ENCODE data around the gene FBXO3. TPM values are rescaled to one million over a fixed set of nuclear protein-coding genes. Genes with fewer than 3 reads are reported as not detected.
A peak's percentile ranks its signal among the peaks of the same experiment; 100 is the strongest.

Gene FBXO3
- total RNA-seq, 2 experiments from 2014 or later: 26.9 to 30.9 TPM

DNA sequence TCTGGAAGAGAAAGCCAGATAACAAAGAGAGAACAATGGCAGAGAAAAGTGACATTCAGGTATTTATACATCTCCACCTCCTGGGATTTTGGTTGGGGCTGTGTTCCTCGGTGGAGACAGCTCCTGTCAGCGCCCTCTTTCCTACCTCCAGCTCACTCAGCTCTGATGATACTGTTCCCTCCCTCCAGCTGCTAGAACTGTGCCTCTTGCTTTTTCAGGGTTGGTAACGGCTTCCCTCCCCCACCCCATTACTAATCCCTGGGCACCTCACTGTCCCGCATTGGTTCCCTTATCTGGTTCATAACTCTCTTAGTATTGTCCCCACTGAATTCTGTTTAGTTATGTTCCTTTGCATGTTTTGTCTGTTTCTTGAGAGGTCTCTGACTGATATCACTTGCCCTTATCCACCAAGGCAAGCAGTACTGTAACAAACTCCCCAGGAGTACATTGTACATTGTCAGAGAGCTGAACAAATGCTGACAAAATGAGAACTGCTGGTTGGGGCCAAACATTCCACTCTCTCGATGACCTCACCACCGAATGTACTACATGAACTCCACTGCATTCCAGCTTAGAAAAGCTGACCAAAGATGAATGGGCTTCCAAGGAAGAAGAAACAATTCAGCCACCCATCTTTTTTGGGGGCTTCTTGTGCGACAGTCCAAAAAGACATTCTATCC lies 5.7 kb upstream of the FBXO3 start:
- Mint-ChIP-seq H3K36me3 (ENCODE audit: low read depth) (no peaks in the 10 kb centered on the region), H3K4me1 (peaks cover 24% of the 10 kb centered on the region), H3K27me3 (peaks cover 37% of the 10 kb centered on the region), H3K4me3 (no peak overlapping the region), H3K9me3 (no peaks in the 10 kb centered on the region), H3K27ac (no peak overlapping the region)
- ChIA-PET POLR2A (no interaction called here), CTCF (no interaction called here)
- no peak for DNase-seq

- Mint-ChIP-seq H3K27ac (no peak overlapping the region), H3K36me3 (ENCODE audit: low read depth) (peaks cover 1% of the 10 kb centered on the region), H3K27me3 (peaks cover 36% of the 10 kb centered on the region), H3K4me1 (peaks cover 29% of the 10 kb centered on the region), H3K9me3 (no peaks in the 10 kb centered on the region), H3K4me3 (no peak overlapping the region)
- DNase-seq: no peak
- ChIA-PET POLR2A (no interaction called here), CTCF (no interaction called here)
These were observed 4.4 kb upstream of the FBXO3 start for GRCh38 chr11:33778675-33779074.

DNA sequence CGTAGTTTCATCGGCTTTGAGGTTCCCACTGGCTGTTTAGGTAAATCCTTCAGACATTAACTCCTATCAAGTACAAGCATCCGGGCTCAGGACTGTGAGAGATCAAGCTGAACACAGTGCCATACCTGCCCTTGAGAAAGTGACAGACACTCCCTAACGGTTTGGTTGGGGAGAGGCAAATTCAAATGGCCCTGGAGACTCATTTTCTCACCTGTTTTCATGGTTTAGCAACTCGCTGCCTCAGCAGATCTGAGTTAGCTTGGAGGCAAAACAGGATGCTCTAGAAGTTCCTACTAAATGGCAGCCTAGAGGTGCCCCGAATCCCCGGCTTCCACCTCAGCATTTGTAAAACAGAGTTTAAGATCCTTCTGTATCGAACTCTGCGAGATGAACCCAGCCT lies 3.6 kb upstream of the FBXO3 start:
- H3K36me3 Mint-ChIP-seq (ENCODE audit: low read depth): peaks cover 6% of the 10 kb centered on the region

GRCh38 chr11:33775832-33776470 lies 1.6 kb upstream of the FBXO3 start:
- peaks cover 51% of the 10 kb centered on the region for H3K4me1 Mint-ChIP-seq
- POLR2A ChIA-PET: interaction anchor here (1.0 kb wide), 1 partner anchor 40 kb away, joined by 3 read pairs; no protein-coding TSS in a partner anchor

More for the DNA sequence above, 3.6 kb upstream of the FBXO3 start:
- Mint-ChIP-seq H3K9me3 (no peaks in the 10 kb centered on the region), H3K4me1 (peaks cover 36% of the 10 kb centered on the region), H3K27me3 (peaks cover 34% of the 10 kb centered on the region), H3K4me3 (no peak overlapping the region), H3K27ac (peak overlapping the region; percentile 72)
- peak; percentile 53 for DNase-seq
- ChIA-PET POLR2A (no interaction called here), CTCF (no interaction called here)

GRCh38 chr11:33775467-33775807 lies 1.1 kb upstream of the FBXO3 start:
- peaks cover 17% of the 10 kb centered on the region for H3K36me3 Mint-ChIP-seq (ENCODE audit: low read depth)
- peak overlapping the region; percentile 94 for H3K4me3 Mint-ChIP-seq
- H3K27ac Mint-ChIP-seq: no peak overlapping the region
- no peak for DNase-seq
- peaks cover 52% of the 10 kb centered on the region for H3K4me1 Mint-ChIP-seq
- POLR2A ChIA-PET: interaction anchor here (1.1 to 2.0 kb wide), 2 partner anchors 40 to 615 kb away, joined by 3 to 8 read pairs; partner anchors contain the start of genes CD59 and CSTF3
- H3K27me3 Mint-ChIP-seq: peaks cover 23% of the 10 kb centered on the region
- CTCF ChIA-PET: interaction anchor here (1.4 kb wide), 1 partner anchor 33 kb away, joined by 6 read pairs; no protein-coding TSS in a partner anchor
- H3K9me3 Mint-ChIP-seq: no peaks in the 10 kb centered on the region

More at GRCh38 chr11:33775832-33776470, 1.6 kb upstream of the FBXO3 start:
- no peak for DNase-seq
- H3K27me3 Mint-ChIP-seq: peaks cover 24% of the 10 kb centered on the region
- H3K9me3 Mint-ChIP-seq: no peaks in the 10 kb centered on the region
- CTCF ChIA-PET: no interaction called here
- no peak overlapping the region for H3K4me3 Mint-ChIP-seq
- H3K27ac Mint-ChIP-seq: no peak overlapping the region
- H3K36me3 Mint-ChIP-seq (ENCODE audit: low read depth): peaks cover 16% of the 10 kb centered on the region

DNA sequence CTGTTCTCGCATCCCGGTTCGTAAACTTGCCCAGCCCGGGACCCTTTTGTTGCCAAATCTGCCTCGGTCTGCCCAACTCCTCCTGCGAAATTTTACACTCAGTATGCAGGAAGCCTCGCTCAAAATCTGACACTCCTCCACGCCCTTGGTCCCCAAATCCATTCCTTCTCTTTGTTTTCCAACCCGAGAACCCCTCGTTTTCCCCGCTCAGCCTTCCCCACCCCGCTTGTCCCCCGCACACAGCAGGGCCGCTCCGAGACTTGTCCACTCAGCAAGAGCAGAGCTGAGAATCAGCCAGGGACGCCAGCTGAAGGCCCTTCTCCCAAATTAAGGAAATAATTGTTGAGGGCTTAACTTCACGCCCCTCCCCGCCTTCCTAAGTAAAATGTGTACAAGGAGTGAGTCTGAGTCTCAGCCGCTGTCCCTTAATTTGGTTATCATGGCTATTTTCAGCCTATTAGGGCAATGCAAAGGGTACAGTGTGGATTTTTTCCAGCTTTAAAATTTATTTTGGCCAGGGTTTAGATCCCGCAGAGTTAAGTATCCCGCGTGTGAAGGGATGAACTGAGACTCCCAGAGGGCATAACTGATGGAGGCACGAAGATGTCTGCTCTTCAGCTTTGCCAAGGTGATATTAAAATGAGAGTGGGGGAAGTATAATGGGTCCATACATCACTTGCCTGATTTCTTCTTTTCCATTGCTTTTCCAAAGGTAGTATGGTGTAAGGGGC lies 581 bp upstream of the FBXO3 start:
- H3K27me3 Mint-ChIP-seq: peaks cover 19% of the 10 kb centered on the region
- DNase-seq: no peak
- peaks cover 22% of the 10 kb centered on the region for H3K36me3 Mint-ChIP-seq (ENCODE audit: low read depth)
- H3K9me3 Mint-ChIP-seq: no peaks in the 10 kb centered on the region
- ChIA-PET CTCF (interaction anchor here (0.8 to 1.4 kb wide), 3 partner anchors 33 to 60 kb away, joined by 3 to 6 read pairs (median 3); no protein-coding TSS in a partner anchor), POLR2A (interaction anchor here (0.6 to 2.0 kb wide), 9 partner anchors 14 to 1192 kb away, joined by 3 to 8 read pairs (median 4); partner anchors contain the start of genes C11orf91, CAPRIN1, CD59 and CSTF3)
- H3K27ac Mint-ChIP-seq: peak overlapping the region; percentile 64
- peak overlapping the region; percentile 94 for H3K4me3 Mint-ChIP-seq
- peaks cover 56% of the 10 kb centered on the region for H3K4me1 Mint-ChIP-seq

DNA sequence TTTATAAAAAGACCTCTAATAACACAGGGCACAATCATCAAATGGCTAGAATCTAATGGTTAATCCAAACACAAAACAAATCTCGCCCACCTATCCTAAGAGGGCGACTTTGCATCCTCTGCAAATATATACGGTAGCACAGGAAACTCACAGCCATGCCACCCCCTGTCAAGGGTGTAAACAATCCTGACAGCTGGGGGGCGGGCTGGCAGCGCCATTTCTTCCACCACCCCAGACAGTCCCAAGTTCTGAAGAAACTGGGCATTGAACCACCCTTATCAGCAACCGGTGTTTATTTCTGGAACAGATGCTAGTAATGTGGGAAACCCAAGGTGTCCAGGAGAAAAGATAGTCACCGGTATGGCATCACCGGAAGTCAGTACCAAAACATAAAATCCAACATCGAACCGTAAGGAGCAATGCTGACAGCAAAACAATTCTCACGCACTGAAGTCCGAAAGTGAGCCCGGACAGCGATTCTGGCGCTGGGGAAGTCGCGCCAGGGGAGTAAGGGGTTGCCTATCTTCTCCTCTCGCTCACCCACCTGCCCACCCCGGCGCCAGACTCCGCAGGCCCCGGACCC lies 825 bp downstream of the FBXO3 start:
- peak overlapping the region; percentile 83 for H3K27ac Mint-ChIP-seq
- peaks cover 30% of the 10 kb centered on the region for H3K36me3 Mint-ChIP-seq (ENCODE audit: low read depth)
- H3K27me3 Mint-ChIP-seq: peaks cover 15% of the 10 kb centered on the region
- DNase-seq: peak; percentile 47
- ChIA-PET CTCF (interaction anchor here (1.2 to 1.6 kb wide), 2 partner anchors 35 to 58 kb away, joined by 3 to 4 read pairs; no protein-coding TSS in a partner anchor), POLR2A (interaction anchor here (1.0 to 2.3 kb wide), 7 partner anchors 12 to 1190 kb away, joined by 3 to 14 read pairs (median 4); partner anchors contain the start of genes CAPRIN1 and CD59)
- no peaks in the 10 kb centered on the region for H3K9me3 Mint-ChIP-seq
- peaks cover 53% of the 10 kb centered on the region for H3K4me1 Mint-ChIP-seq
- peak overlapping the region; percentile 94 for H3K4me3 Mint-ChIP-seq

DNA sequence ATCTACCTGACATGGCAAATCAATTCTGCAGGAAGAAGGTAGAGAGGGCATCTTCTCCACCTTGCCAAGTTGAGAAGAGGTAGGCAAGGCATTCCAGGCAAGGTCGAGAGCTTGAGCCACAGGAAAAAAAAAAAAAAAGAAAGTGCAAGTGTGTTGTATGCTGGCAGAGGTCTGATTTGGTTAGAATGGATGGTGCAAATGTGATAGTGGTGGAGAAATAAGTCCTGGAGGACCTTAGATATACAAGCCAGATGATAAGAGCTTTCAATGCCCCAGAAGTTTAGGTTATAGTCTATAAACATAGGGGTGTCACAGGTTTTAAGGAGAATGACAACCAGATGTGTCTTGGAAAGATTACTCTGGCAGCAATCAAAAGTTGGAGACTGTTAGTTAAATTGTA lies 1.4 kb downstream of the FBXO3 start:
- CTCF ChIA-PET: interaction anchor here (0.7 to 1.6 kb wide), 2 partner anchors 36 to 51 kb away, joined by 4 read pairs; no protein-coding TSS in a partner anchor
- peaks cover 47% of the 10 kb centered on the region for H3K4me1 Mint-ChIP-seq
- peaks cover 15% of the 10 kb centered on the region for H3K27me3 Mint-ChIP-seq
- DNase-seq: no peak
- H3K27ac Mint-ChIP-seq: peak overlapping the region; percentile 46
- H3K4me3 Mint-ChIP-seq: peak overlapping the region; percentile 58
- peaks cover 34% of the 10 kb centered on the region for H3K36me3 Mint-ChIP-seq (ENCODE audit: low read depth)
- no peaks in the 10 kb centered on the region for H3K9me3 Mint-ChIP-seq
- POLR2A ChIA-PET: interaction anchor here (1.7 to 2.3 kb wide), 2 partner anchors 20 to 37 kb away, joined by 7 to 14 read pairs; partner anchors contain the start of gene CD59

GRCh38 chr11:33772300-33772699 lies 2.0 kb downstream of the FBXO3 start:
- H3K9me3 Mint-ChIP-seq: no peaks in the 10 kb centered on the region
- no peak for DNase-seq

GRCh38 chr11:33770236-33770635 lies 4.1 kb downstream of the FBXO3 start:
- Mint-ChIP-seq H3K9me3 (no peaks in the 10 kb centered on the region), H3K4me1 (peaks cover 34% of the 10 kb centered on the region), H3K4me3 (no peak overlapping the region), H3K27me3 (peaks cover 7% of the 10 kb centered on the region), H3K27ac (no peak overlapping the region), H3K36me3 (ENCODE audit: low read depth) (peaks cover 56% of the 10 kb centered on the region)
- ChIA-PET CTCF (no interaction called here), POLR2A (no interaction called here)
- no peak for DNase-seq

More at GRCh38 chr11:33772300-33772699, 2.0 kb downstream of the FBXO3 start:
- ChIA-PET CTCF (interaction anchor here (0.7 to 1.6 kb wide), 3 partner anchors 11 to 51 kb away, joined by 3 to 4 read pairs (median 4); no protein-coding TSS in a partner anchor), POLR2A (interaction anchor here (1.0 to 2.3 kb wide), 3 partner anchors 11 to 36 kb away, joined by 3 to 14 read pairs (median 6); partner anchors contain the start of gene CD59)
- Mint-ChIP-seq H3K4me3 (no peak overlapping the region), H3K36me3 (ENCODE audit: low read depth) (peaks cover 37% of the 10 kb centered on the region), H3K4me1 (peaks cover 45% of the 10 kb centered on the region), H3K27ac (no peak overlapping the region), H3K27me3 (peaks cover 15% of the 10 kb centered on the region)

- H3K36me3 Mint-ChIP-seq (ENCODE audit: low read depth): peaks cover 62% of the 10 kb centered on the region
- no peaks in the 10 kb centered on the region for H3K9me3 Mint-ChIP-seq
- ChIA-PET CTCF (interaction anchor here (0.8 kb wide), 1 partner anchor 38 kb away, joined by 4 read pairs; no protein-coding TSS in a partner anchor), POLR2A (no interaction called here)
- no peak for DNase-seq
- no peak overlapping the region for H3K27ac Mint-ChIP-seq
- no peak overlapping the region for H3K4me3 Mint-ChIP-seq
- H3K4me1 Mint-ChIP-seq: peaks cover 27% of the 10 kb centered on the region
- H3K27me3 Mint-ChIP-seq: no peaks in the 10 kb centered on the region
These were observed 4.8 kb downstream of the FBXO3 start for GRCh38 chr11:33769542-33769941.

DNA sequence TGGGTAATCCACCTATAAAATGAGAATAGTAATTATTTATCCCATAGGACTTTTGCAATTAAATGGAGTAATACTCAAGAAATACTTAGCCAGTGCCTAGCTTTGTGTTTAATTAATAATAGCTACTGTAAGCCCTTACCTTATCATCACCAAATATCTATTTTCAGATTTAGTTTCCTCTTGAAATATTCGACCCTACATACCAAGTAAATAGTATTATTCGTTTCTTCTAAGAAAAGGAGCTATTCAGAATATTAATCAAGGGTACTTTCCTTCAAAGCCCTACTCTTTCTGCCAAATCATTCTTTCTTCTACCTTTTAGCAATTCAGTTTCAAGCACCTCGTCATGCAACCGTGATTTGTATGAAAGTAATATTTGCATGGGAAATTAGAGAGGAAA lies 6.7 kb downstream of the FBXO3 start:
- no peak overlapping the region for H3K27ac Mint-ChIP-seq
- DNase-seq: no peak
- CTCF ChIA-PET: interaction anchor here (2.1 kb wide), 1 partner anchor 25 kb away, joined by 7 read pairs; no protein-coding TSS in a partner anchor
- no peaks in the 10 kb centered on the region for H3K9me3 Mint-ChIP-seq
- H3K4me3 Mint-ChIP-seq: no peak overlapping the region
- H3K36me3 Mint-ChIP-seq (ENCODE audit: low read depth): peaks cover 67% of the 10 kb centered on the region
- no peaks in the 10 kb centered on the region for H3K27me3 Mint-ChIP-seq
- POLR2A ChIA-PET: interaction anchor here (1.1 kb wide), 1 partner anchor 32 kb away, joined by 3 read pairs; the partner anchor contains the start of gene CD59
- H3K4me1 Mint-ChIP-seq: peaks cover 17% of the 10 kb centered on the region

Data from activated CD4-positive, alpha-beta memory T cell treated with anti-CD3 and anti-CD28 coated beads, Interleukin-2, amount 10 ng/mL, durations not matched to agents 7 days and 5 days (primary cell).